Uterus (tissue), 4 donors: ENCODE results near the gene C20orf204. TPM values are rescaled to one million over a fixed set of nuclear protein-coding genes. Genes with fewer than 3 reads are reported as not detected.

Experiments
- DNase-seq, 2 donors: peaks; one replicate each; pipeline ENCODE4 v3.0.0-alpha.2; 2019 to 2020
- H3K27ac ChIP-seq, 2 donors: fragments of 200-600 bp; sonication (generic); 1 replicate in 1 of 2; 2 replicates in 1 of 2; pipeline ENCODE4 v1.5.1; 2016 to 2018
- H3K27me3 ChIP-seq, 2 donors: fragments of 200-600 bp; sonication (generic); one replicate each; pipeline ENCODE4 v1.5.1; 2018 to 2019; ENCODE audit warnings: control low read depth in 1 of 2
- H3K36me3 ChIP-seq, 2 donors: fragments of 200-600 bp; sonication (generic); one replicate each; pipeline ENCODE4 v1.5.1; 2019; ENCODE audit warnings: control low read depth in 1 of 2
- H3K4me1 ChIP-seq, 2 donors: fragments of 200-600 bp; sonication (generic); one replicate each; pipeline ENCODE4 v1.5.1; 2018 to 2019; ENCODE audit warnings: control low read depth in 1 of 2
- H3K4me3 ChIP-seq, 2 donors: fragments of 200-600 bp; sonication (generic); 1 replicate in 1 of 2; 2 replicates in 1 of 2; pipeline ENCODE4 v1.5.1; 2018 to 2019; ENCODE audit warnings: mild to moderate bottlenecking in 1 of 2
- H3K9me3 ChIP-seq, 2 donors: fragments of 200-600 bp; sonication (generic); one replicate each; pipeline ENCODE4 v1.5.1; 2019; ENCODE audit warnings: control low read depth in 1 of 2
- CTCF ChIP-seq, 4 experiments: fragments of 200-600 bp in 2 of 4; fragments of 450-650 bp in 2 of 4; sonication (generic) in 2 of 4; IDR thresholded peaks; one replicate each; pipeline ENCODE4 v1.5.1; 2016 to 2019; ENCODE audit warnings: antibody characterized with exemption in 4 of 4, mild to moderate bottlenecking in 2 of 4, moderate library complexity in 1 of 4
- POLR2A ChIP-seq, 2 donors: fragments of 450-650 bp; IDR thresholded peaks; one replicate each; pipeline ENCODE4 v1.6.1; 2016; ENCODE audit warnings: antibody characterized with exemption in 2 of 2, mild to moderate bottlenecking in 1 of 2, moderate library complexity in 1 of 2
- intact Hi-C: fragments of 100-400 bp; cut with DNase I; formaldehyde crosslinking; loops from one replicate; pipeline ENCODE4 v1.15.1; 2023; ENCODE audit warnings: low total_unique reads
- total RNA-seq, 4 donors: library from RNA; depleted of rRNA in 3 of 4; stranded (reverse); fragments of >200 nt in 3 of 4; gene quantifications; one replicate each; pipeline versions ENCODE4 v1.1.0 to v1.2.4, GENCODE V29; 2014 to 2023
- donor health status: DM: yes; HTN: yes; CAD: no.

The C20orf204 gene
- total RNA-seq, 4 donors from 2014 or later: 0.26 to 2.9 (median 1.9) TPM; not detected in 1

DNA sequence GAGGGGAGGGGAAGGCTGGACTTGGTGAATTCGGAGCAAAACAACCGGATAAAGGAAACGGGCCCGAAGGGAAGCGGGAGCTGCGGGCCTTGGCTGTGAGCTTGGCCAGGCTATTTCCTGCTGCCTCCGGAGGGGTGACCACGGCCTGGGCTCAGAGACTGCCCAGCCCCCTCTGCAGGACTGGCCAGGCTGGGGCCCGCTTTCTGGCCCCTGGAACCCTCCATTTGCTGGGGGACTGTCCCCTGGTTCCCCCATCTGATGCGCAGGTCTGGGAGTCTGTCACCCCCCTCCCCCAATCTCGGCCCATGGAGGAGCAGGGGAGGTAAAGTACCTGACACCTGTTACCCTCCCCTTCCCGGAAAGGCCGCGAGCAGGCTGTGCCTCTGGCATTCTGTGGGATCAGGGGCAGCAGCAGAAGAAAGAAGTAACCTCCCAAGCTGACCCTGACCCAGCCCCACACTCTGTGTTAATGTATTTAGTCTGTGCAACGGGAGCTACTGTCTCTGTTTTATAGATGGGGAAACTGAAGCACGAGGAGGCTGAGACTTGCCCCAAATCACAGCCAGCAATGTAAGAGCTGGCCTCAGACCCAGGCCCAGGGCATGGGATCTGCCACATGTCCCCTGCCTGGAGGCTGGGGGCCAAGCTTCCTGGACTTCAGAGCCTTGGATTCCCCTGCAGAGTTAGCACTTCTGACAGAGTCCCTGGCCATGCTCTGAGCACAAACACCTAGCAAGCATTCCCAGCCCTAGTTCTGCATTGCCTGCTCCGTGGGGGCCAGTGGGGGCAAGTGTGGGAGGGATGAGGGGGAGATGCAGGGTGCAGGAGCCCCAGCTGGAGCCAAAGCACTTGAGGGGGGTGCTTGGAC, 3.5 kb downstream of the C20orf204 start:
- H3K36me3 ChIP-seq: no peaks in the 10 kb centered on the region
- H3K4me3 ChIP-seq: peak overlapping the region in 1 of 2 donors; percentile 20
- no peak overlapping the region for H3K27ac ChIP-seq
- no peak for TF ChIP-seq POLR2A (IDR thresholded peaks at IDR 0.05)
- no peak for TF ChIP-seq CTCF (IDR thresholded peaks at IDR 0.05)
- intact Hi-C loops: no loop called here
- peaks cover 0 to 22% of the 10 kb centered on the region in 2 donors for H3K4me1 ChIP-seq
- H3K27me3 ChIP-seq: peaks cover 0 to 42% of the 10 kb centered on the region in 2 donors
- DNase-seq: no peak
- H3K9me3 ChIP-seq: no peaks in the 10 kb centered on the region

DNA sequence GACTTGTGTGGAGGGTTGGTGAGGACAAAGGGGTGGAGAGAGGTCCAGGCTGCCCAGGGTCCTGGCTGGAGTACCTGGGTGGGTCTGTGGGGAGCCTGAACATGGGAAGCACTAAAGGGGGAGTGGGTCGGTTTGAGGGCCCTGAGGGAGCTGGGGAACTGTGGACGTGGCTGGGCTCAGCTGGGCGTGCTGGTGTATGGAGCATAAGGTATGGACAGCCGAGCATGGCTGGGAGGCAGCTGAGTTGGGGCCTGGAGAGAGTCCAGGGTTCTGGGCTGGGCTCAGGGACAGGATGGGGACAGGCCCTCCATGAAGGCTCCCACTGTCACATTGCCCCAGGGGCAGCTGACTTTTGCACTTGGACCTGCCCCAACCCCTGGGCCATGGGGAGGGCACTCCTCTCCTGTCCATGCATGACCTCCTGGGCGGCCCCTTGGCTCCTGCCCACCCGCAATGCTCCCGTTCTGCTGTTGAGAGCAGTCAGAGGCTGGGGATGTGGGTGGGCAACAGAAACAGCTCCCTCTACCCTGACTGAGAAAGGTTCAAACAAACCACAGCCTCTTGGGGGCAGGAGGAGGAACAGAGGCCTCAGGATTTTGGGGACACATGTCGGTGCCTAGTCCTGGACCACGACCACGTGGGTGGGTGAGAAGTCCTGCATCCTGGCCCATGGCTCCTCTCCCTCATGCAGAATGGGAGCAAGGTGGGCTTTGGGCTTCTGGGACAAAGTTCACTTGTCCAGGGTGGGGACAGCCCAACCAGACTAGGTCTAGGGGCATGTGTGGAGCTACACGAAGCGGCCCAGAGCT, 4.5 kb downstream of the C20orf204 start:
- intact Hi-C loops: no loop called here
- no peak for DNase-seq
- peaks cover 0 to 42% of the 10 kb centered on the region in 2 donors for H3K27me3 ChIP-seq
- H3K27ac ChIP-seq: no peak overlapping the region
- no peaks in the 10 kb centered on the region for H3K36me3 ChIP-seq
- H3K9me3 ChIP-seq: no peaks in the 10 kb centered on the region
- TF ChIP-seq CTCF (IDR thresholded peaks at IDR 0.05): no peak
- TF ChIP-seq POLR2A (IDR thresholded peaks at IDR 0.05): no peak
- H3K4me1 ChIP-seq: peaks cover 0 to 22% of the 10 kb centered on the region in 2 donors
- H3K4me3 ChIP-seq: no peak overlapping the region

GRCh38 chr20:64041040-64041780, 5.2 kb downstream of the C20orf204 start:
- H3K27ac ChIP-seq: peak overlapping the region; percentile 35 to 61
- intact Hi-C loops: no loop called here

DNA sequence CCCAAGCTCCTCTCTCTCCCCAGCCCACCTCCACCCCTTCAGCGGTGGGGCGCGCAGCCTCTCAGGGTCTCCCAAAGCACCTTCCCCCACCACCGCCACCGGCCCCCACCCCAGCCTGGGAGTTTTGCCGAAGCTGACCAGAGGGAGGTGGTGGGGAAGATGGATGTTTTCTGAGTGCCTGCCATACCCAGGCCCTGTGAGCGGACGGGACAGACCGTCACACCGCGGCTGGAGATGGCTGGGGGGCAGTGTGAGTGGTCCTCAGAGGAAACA, 5.7 kb downstream of the C20orf204 start:
- H3K4me3 ChIP-seq: no peak overlapping the region
- no peaks in the 10 kb centered on the region for H3K9me3 ChIP-seq
- DNase-seq: no peak
- H3K27ac ChIP-seq: peak overlapping the region; percentile 35 to 61
- H3K36me3 ChIP-seq: no peaks in the 10 kb centered on the region
- H3K27me3 ChIP-seq: peaks cover 0 to 42% of the 10 kb centered on the region in 2 donors
- H3K4me1 ChIP-seq: peaks cover 0 to 22% of the 10 kb centered on the region in 2 donors
- intact Hi-C loops: no loop called here
- TF ChIP-seq CTCF (IDR thresholded peaks at IDR 0.05): no peak
- no peak for TF ChIP-seq POLR2A (IDR thresholded peaks at IDR 0.05)

More at GRCh38 chr20:64041040-64041780, 5.2 kb downstream of the C20orf204 start:
- Histone ChIP-seq H3K36me3 (no peaks in the 10 kb centered on the region), H3K9me3 (no peaks in the 10 kb centered on the region), H3K4me3 (no peak overlapping the region), H3K27me3 (peaks cover 0 to 42% of the 10 kb centered on the region in 2 donors), H3K4me1 (peaks cover 0 to 22% of the 10 kb centered on the region in 2 donors)
- TF ChIP-seq CTCF (IDR thresholded peaks at IDR 0.05) (no peak), POLR2A (IDR thresholded peaks at IDR 0.05) (no peak)
- DNase-seq: no peak
